PC-9 (cell line): ENCODE results near the gene DGKZ. TPM values are rescaled to one million over a fixed set of nuclear protein-coding genes. Genes with fewer than 3 reads are reported as not detected.
A peak's percentile ranks its signal among the peaks of the same experiment; 100 is the strongest.

ENCODE experiments used
- BruUV-seq: library from RNA; stranded (reverse); fragments of 400-500 nt; replicated peaks from 2 replicates; lab custom pipeline; 2021; lab: Mats Ljungman, UMichigan
- CTCF ChIA-PET: fragments of 300-600 bp; sonication (Branson Sonifier 250); formaldehyde crosslinking; loops from one replicate; lab custom pipeline; 2022; ENCODE audit warnings: antibody characterized with exemption; lab: Charles Lee
- POLR2A ChIA-PET: fragments of 300-600 bp; sonication (Branson Sonifier 250); formaldehyde crosslinking; loops from one replicate; lab custom pipeline; 2022; ENCODE audit warnings: antibody characterized with exemption; ENCODE audit not compliant: unreplicated experiment; lab: Charles Lee
- DNase-seq, 2 experiments: peaks; one replicate each; pipeline versions ENCODE4 v3.0.0 to v3.0.0-alpha.2; 2015 to 2022; ENCODE audit warnings: mixed read lengths in 1 of 2
- H2AFZ ChIP-seq: fragments of 200-600 bp; sonication (generic); 2 replicates; pipeline ENCODE4 v1.8.1; 2017; ENCODE audit warnings: antibody characterized with exemption
- H3F3A ChIP-seq: fragments of 200-600 bp; sonication (generic); 2 replicates; pipeline ENCODE4 v1.8.1; 2017; ENCODE audit warnings: antibody characterized with exemption, mild to moderate bottlenecking, low read depth; ENCODE audit not compliant: insufficient read depth
- H3K27ac ChIP-seq: fragments of 200-600 bp; sonication (generic); 2 replicates; pipeline ENCODE4 v1.6.1; 2016; ENCODE audit warnings: mixed run types
- H3K27me3 ChIP-seq: fragments of 200-600 bp; sonication (generic); 2 replicates; pipeline ENCODE4 v1.6.1; 2016; ENCODE audit warnings: low read depth, mixed run types; ENCODE audit not compliant: insufficient read depth
- H3K36me3 ChIP-seq: fragments of 200-600 bp; sonication (generic); 2 replicates; pipeline ENCODE4 v1.6.1; 2016; ENCODE audit warnings: low read depth, mixed run types
- H3K4me1 ChIP-seq: fragments of 200-600 bp; sonication (generic); replicated peaks from 2 replicates; pipeline ENCODE4 v1.6.1; 2016; ENCODE audit warnings: mixed run types; ENCODE audit not compliant: insufficient read depth
- H3K4me2 ChIP-seq: fragments of 200-600 bp; sonication (generic); 2 replicates; pipeline ENCODE4 v1.6.1; 2017; ENCODE audit warnings: mixed run types
- H3K4me3 ChIP-seq: fragments of 200-600 bp; sonication (generic); 2 replicates; pipeline ENCODE4 v1.6.1; 2016; ENCODE audit warnings: mixed run types
- H3K79me2 ChIP-seq: fragments of 200-600 bp; sonication (generic); 2 replicates; pipeline ENCODE4 v1.6.1; 2017; ENCODE audit warnings: low read depth, mixed run types
- H3K9me2 ChIP-seq: fragments of 200-600 bp; sonication (generic); 2 replicates; pipeline ENCODE4 v1.8.1; 2017; ENCODE audit warnings: mild to moderate bottlenecking; ENCODE audit not compliant: insufficient read depth
- H3K9me3 ChIP-seq: fragments of 200-600 bp; sonication (generic); 2 replicates; pipeline ENCODE4 v1.8.1; 2016; ENCODE audit warnings: low read depth; ENCODE audit not compliant: insufficient read depth
- H4K20me1 ChIP-seq: fragments of 200-600 bp; sonication (generic); 2 replicates; pipeline ENCODE4 v1.8.1; 2017; ENCODE audit not compliant: insufficient read depth
- EZH2 ChIP-seq: fragments of 200-600 bp; sonication (generic); IDR thresholded peaks from 2 replicates; pipeline ENCODE4 v1.8.0; 2017; ENCODE audit warnings: antibody characterized with exemption, low read depth
- intact Hi-C: fragments of 100-400 bp; cut with micrococcal nuclease; formaldehyde crosslinking; loops from one replicate; pipeline ENCODE4 v1.10.0; 2022; ENCODE audit not compliant: unreplicated experiment
- total RNA-seq: library from RNA; stranded (reverse); gene quantifications from 2 replicates; pipeline ENCODE4 v1.2.3, GENCODE V29; 2021
- TF ChIP-seq, protein P1 (sequence below): fragments of 200-600 bp; sonication (generic); conservative IDR thresholded peaks from 2 replicates; pipeline ENCODE4 v1.6.1; 2017; ENCODE audit warnings: mixed run types, antibody characterized with exemption, mild to moderate bottlenecking, moderate library complexity

The DGKZ gene
- total RNA-seq, 1 experiment from 2014 or later = 49.3 TPM

- Histone ChIP-seq H3K4me2 (no peak overlapping the region), H3K4me1 (no peaks in the 10 kb centered on the region), H3K27ac (no peak overlapping the region), H3K36me3 (0 out of 2 replicates have a peak, but pooled peaks cover 13% of the 10 kb centered on the region), H2AFZ (no peak overlapping the region), H3K79me2 (no peaks in the 10 kb centered on the region), H3K27me3 (no peaks in the 10 kb centered on the region), H3K4me3 (no peak overlapping the region), H3K9me3 (no peaks in the 10 kb centered on the region), H4K20me1 (peaks cover 3% of the 10 kb centered on the region), H3F3A (no peaks in the 10 kb centered on the region), H3K9me2 (no peaks in the 10 kb centered on the region)
- ChIA-PET POLR2A (no interaction called here), CTCF (no interaction called here)
- no TSS peak for BruUV-seq
- no peak for DNase-seq
- no peak for TF ChIP-seq EZH2
- TF ChIP-seq, protein P1, sequence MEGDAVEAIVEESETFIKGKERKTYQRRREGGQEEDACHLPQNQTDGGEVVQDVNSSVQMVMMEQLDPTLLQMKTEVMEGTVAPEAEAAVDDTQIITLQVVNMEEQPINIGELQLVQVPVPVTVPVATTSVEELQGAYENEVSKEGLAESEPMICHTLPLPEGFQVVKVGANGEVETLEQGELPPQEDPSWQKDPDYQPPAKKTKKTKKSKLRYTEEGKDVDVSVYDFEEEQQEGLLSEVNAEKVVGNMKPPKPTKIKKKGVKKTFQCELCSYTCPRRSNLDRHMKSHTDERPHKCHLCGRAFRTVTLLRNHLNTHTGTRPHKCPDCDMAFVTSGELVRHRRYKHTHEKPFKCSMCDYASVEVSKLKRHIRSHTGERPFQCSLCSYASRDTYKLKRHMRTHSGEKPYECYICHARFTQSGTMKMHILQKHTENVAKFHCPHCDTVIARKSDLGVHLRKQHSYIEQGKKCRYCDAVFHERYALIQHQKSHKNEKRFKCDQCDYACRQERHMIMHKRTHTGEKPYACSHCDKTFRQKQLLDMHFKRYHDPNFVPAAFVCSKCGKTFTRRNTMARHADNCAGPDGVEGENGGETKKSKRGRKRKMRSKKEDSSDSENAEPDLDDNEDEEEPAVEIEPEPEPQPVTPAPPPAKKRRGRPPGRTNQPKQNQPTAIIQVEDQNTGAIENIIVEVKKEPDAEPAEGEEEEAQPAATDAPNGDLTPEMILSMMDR = no peak
- intact Hi-C loops = no loop called here
These were observed 57.3 kb downstream of the DGKZ start for GRCh38 chr11:46404476-46405017.

DNA sequence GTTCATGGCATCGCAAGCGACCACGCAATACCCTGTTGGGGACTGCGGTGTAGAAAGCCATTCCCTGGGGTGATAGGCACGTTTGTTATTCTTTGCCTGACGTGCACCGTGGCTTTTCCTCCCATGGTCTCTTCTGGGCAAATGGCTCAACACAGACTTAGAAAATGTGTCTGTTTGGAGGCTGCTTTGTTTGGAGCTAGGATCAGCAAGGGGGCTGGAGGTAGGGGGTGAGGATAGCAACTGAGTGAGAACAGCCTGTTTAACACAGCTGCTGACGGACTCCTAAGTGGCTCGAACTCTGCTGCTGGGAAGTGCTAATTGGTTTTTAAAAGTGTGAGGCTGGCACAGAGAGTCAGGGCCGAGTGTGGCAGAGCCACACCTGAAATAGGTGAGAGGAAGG is 60.4 kb downstream of the DGKZ start:
- ChIA-PET POLR2A (no interaction called here), CTCF (interaction anchor here (0.6 kb wide), 1 partner anchor 947 kb away, joined by 3 read pairs; no protein-coding TSS in a partner anchor)
- BruUV-seq = no TSS peak

GRCh38 chr11:46408407-46408986 is 61.2 kb downstream of the DGKZ start:
- no TSS peak for BruUV-seq
- ChIA-PET POLR2A (no interaction called here), CTCF (interaction anchor here (0.6 kb wide), 1 partner anchor 118 kb away, joined by 9 read pairs; no protein-coding TSS in a partner anchor)
- DNase-seq = peak in 1 of 2 experiments; percentile 21
- Histone ChIP-seq H3K27me3 (no peaks in the 10 kb centered on the region), H3K79me2 (no peaks in the 10 kb centered on the region), H3F3A (no peaks in the 10 kb centered on the region), H3K27ac (no peak overlapping the region), H3K4me2 (no peak overlapping the region), H2AFZ (no peak overlapping the region), H3K36me3 (0 out of 2 replicates have a peak, but pooled peaks cover 13% of the 10 kb centered on the region), H3K4me3 (no peak overlapping the region), H4K20me1 (no peaks in the 10 kb centered on the region; the same call in 1 of the 2 replicates), H3K4me1 (no peaks in the 10 kb centered on the region), H3K9me2 (no peaks in the 10 kb centered on the region), H3K9me3 (no peaks in the 10 kb centered on the region)
- intact Hi-C loops = no loop called here
- no peak for TF ChIP-seq EZH2
- TF ChIP-seq, protein P1 = no peak

More for the DNA sequence above, 60.4 kb downstream of the DGKZ start:
- Histone ChIP-seq H4K20me1 (no peaks in the 10 kb centered on the region; the same call in none of the 2 replicates), H3K9me2 (no peaks in the 10 kb centered on the region), H3K79me2 (no peaks in the 10 kb centered on the region), H3K36me3 (0 out of 2 replicates have a peak, but pooled peaks cover 13% of the 10 kb centered on the region), H3K9me3 (no peaks in the 10 kb centered on the region), H3K4me2 (no peak overlapping the region), H2AFZ (no peak overlapping the region), H3K4me3 (no peak overlapping the region), H3K4me1 (no peaks in the 10 kb centered on the region), H3K27me3 (no peaks in the 10 kb centered on the region), H3K27ac (no peak overlapping the region), H3F3A (no peaks in the 10 kb centered on the region)
- intact Hi-C loops = no loop called here
- TF ChIP-seq, protein P1 = no peak
- TF ChIP-seq EZH2 = no peak
- no peak for DNase-seq
